ENCODE measurements around the gene CHP1.
A peak's percentile ranks its signal among the peaks of the same experiment; 100 is the strongest.

The CHP1 gene

GRCh38 chr15:41230650-41231421 is at the start of gene CHP1, which contains the start of gene EXD1 (continued):
- TF ChIP-seq ZNF280C (tag by site-specific recombination; IDR thresholded peaks at IDR 0.05): no peak
- TF ChIP-seq SP2 (tag by site-specific recombination; IDR thresholded peaks at IDR 0.05): peak; percentile 96
- TF ChIP-seq ZFHX2 (tag by site-specific recombination; conservative IDR thresholded peaks at IDR 0.05): peak; percentile 58
- TF ChIP-seq ZNF140 (tag by site-specific recombination; IDR thresholded peaks at IDR 0.05): no peak
- TF ChIP-seq ZNF707 (tag by site-specific recombination; IDR thresholded peaks at IDR 0.05): no peak
- no peak for TF ChIP-seq ZNF169 (tag by site-specific recombination; IDR thresholded peaks at IDR 0.05)
- peak; percentile 83 for TF ChIP-seq ZNF629 (tag by site-specific recombination; IDR thresholded peaks at IDR 0.05)
- TF ChIP-seq ZNF112 (tag by site-specific recombination; IDR thresholded peaks at IDR 0.05): no peak
- no peak for TF ChIP-seq PRDM2 (tag by site-specific recombination; IDR thresholded peaks at IDR 0.05; ENCODE audit: borderline replicate concordance)
- no peak for TF ChIP-seq ZNF16 (tag by site-specific recombination; IDR thresholded peaks at IDR 0.05; ENCODE audit: low read depth)
- peak; percentile 73 for TF ChIP-seq KLF9 (tag by site-specific recombination; IDR thresholded peaks at IDR 0.05; ENCODE audit: low read depth)
- peak; percentile 89 for TF ChIP-seq SP3 (tag by site-specific recombination; IDR thresholded peaks at IDR 0.05)
- TF ChIP-seq ZNF654 (tag by site-specific recombination; IDR thresholded peaks at IDR 0.05; ENCODE audit: low read depth): no peak
- TF ChIP-seq KLF1 (tag by site-specific recombination; IDR thresholded peaks at IDR 0.05): peak; percentile 90
- TF ChIP-seq ZIC2 (tag by site-specific recombination; IDR thresholded peaks at IDR 0.05): 0 out of 2 replicates have a peak, but pooled peaks have one; percentile 29
- peak; percentile 73 for TF ChIP-seq ZNF341 (tag by site-specific recombination; IDR thresholded peaks at IDR 0.05; ENCODE audit: low read depth)
- 0 out of 2 replicates have a peak, but pooled peaks have one; percentile 21 for TF ChIP-seq ZNF777 (tag by site-specific recombination; IDR thresholded peaks at IDR 0.05; ENCODE audit: borderline replicate concordance)
- TF ChIP-seq ZNF239 (tag by site-specific recombination; IDR thresholded peaks at IDR 0.05): no peak
- TF ChIP-seq BCL11A (tag by site-specific recombination; IDR thresholded peaks at IDR 0.05; ENCODE audit: low read depth): peak; percentile 89
- no peak for TF ChIP-seq ZNF416 (tag by site-specific recombination; IDR thresholded peaks at IDR 0.05)
- TF ChIP-seq OVOL3 (tag by site-specific recombination; IDR thresholded peaks at IDR 0.05): peak; percentile 81
- no peak for TF ChIP-seq ZNF362 (tag by site-specific recombination; IDR thresholded peaks at IDR 0.05)
- TF ChIP-seq ZNF658 (tag by site-specific recombination; IDR thresholded peaks at IDR 0.05): no peak
- TF ChIP-seq BCL6B (tag by site-specific recombination; IDR thresholded peaks at IDR 0.05): no peak
- peak; percentile 94 for TF ChIP-seq CTCF (tag by site-specific recombination; IDR thresholded peaks at IDR 0.05)
- no peak for TF ChIP-seq ZNF488 (tag by site-specific recombination; IDR thresholded peaks at IDR 0.05)
- TF ChIP-seq ZNF292 (tag by site-specific recombination; IDR thresholded peaks at IDR 0.05; ENCODE audit: borderline replicate concordance, low read depth): no peak
